Measurements from ENCODE around the gene ERBB4.

ERBB4 gene

GRCh38 chr2:212428681-212429478 is 109.7 kb downstream of the ERBB4 start:
- no peak for DNase-seq (ENCODE audit: low read depth in 2 of 2)

- no peak for DNase-seq (ENCODE audit: low read depth in 2 of 2)
Observed at GRCh38 chr2:212427638-212428037, 111.0 kb downstream of the ERBB4 start.

- no peak for DNase-seq (ENCODE audit: low read depth in 2 of 2)
Observed at GRCh38 chr2:212426637-212427412, 111.8 kb downstream of the ERBB4 start.

- no peak for DNase-seq (ENCODE audit: low read depth in 2 of 2)
Observed at GRCh38 chr2:212424082-212424481, 114.5 kb downstream of the ERBB4 start.

- DNase-seq (ENCODE audit: low read depth in 2 of 2), result no peak
Observed at GRCh38 chr2:212423089-212423488, 115.5 kb downstream of the ERBB4 start.

- no peak for DNase-seq (ENCODE audit: low read depth in 2 of 2)
Observed at GRCh38 chr2:212421556-212422334, 116.9 kb downstream of the ERBB4 start.

- DNase-seq (ENCODE audit: low read depth in 2 of 2), result no peak
Observed at GRCh38 chr2:212416086-212416485, 122.5 kb downstream of the ERBB4 start.

- no peak for DNase-seq (ENCODE audit: low read depth in 2 of 2)
Observed at GRCh38 chr2:212414767-212415211, 123.8 kb downstream of the ERBB4 start.

- DNase-seq (ENCODE audit: low read depth in 2 of 2), result no peak
Observed at GRCh38 chr2:212409560-212409959, 129.0 kb downstream of the ERBB4 start.

GRCh38 chr2:212408524-212408923 is 130.1 kb downstream of the ERBB4 start:
- DNase-seq (ENCODE audit: low read depth in 2 of 2), result no peak

GRCh38 chr2:212406716-212407115 is 131.9 kb downstream of the ERBB4 start:
- no peak for DNase-seq (ENCODE audit: low read depth in 2 of 2)

- no peak for DNase-seq (ENCODE audit: low read depth in 2 of 2)
Observed at GRCh38 chr2:212402316-212402715, 136.3 kb downstream of the ERBB4 start.

- no peak for DNase-seq (ENCODE audit: low read depth in 2 of 2)
Observed at GRCh38 chr2:212398316-212398715, 140.3 kb downstream of the ERBB4 start.

- DNase-seq (ENCODE audit: low read depth in 2 of 2), result no peak
Observed at GRCh38 chr2:212392544-212392943, 146.1 kb downstream of the ERBB4 start.

- DNase-seq (ENCODE audit: low read depth in 2 of 2), result no peak
Observed at GRCh38 chr2:212392043-212392442, 146.6 kb downstream of the ERBB4 start.

- no peak for DNase-seq (ENCODE audit: low read depth in 2 of 2)
Observed at GRCh38 chr2:212387146-212387545, 151.5 kb downstream of the ERBB4 start.

GRCh38 chr2:212385241-212385640 is 153.4 kb downstream of the ERBB4 start:
- DNase-seq (ENCODE audit: low read depth in 2 of 2), result no peak

GRCh38 chr2:212384027-212384426 is 154.6 kb downstream of the ERBB4 start:
- DNase-seq (ENCODE audit: low read depth in 2 of 2), result no peak

GRCh38 chr2:212381428-212382102 is 157.0 kb downstream of the ERBB4 start:
- DNase-seq (ENCODE audit: low read depth in 2 of 2), result no peak

GRCh38 chr2:212379103-212379502 is 159.5 kb downstream of the ERBB4 start:
- DNase-seq (ENCODE audit: low read depth in 2 of 2), result no peak

- no peak for DNase-seq (ENCODE audit: low read depth in 2 of 2)
Observed at GRCh38 chr2:212367431-212367830, 171.2 kb downstream of the ERBB4 start.
